ENCODE data around the gene SDK1. TPM values are rescaled to one million over a fixed set of nuclear protein-coding genes. Genes with fewer than 3 reads are reported as not detected.

Gene SDK1
- total RNA-seq, 4 donors from 2014 or later: under 0.01 to 16.2 (median 7.2) TPM

- Histone ChIP-seq H3K9me3 (no peaks in the 10 kb centered on the region), H3K4me3 (no peak overlapping the region), H3K4me1 (no peaks in the 10 kb centered on the region), H3K27ac (no peak overlapping the region), H3K36me3 (no peaks in the 10 kb centered on the region), H3K27me3 (no peaks in the 10 kb centered on the region)
- TF ChIP-seq CTCF (IDR thresholded peaks at IDR 0.05) (no peak), POLR2A (IDR thresholded peaks at IDR 0.05) (no peak)
- intact Hi-C loops (cut with DNase I; ENCODE audit: low total_unique reads): no loop called here
- DNase-seq: no peak
These were observed 907.5 kb downstream of the SDK1 start for GRCh38 chr7:4208586-4208985.

- H3K4me1 ChIP-seq: no peaks in the 10 kb centered on the region
- no peak overlapping the region for H3K4me3 ChIP-seq
- no peak for DNase-seq
- H3K9me3 ChIP-seq: no peaks in the 10 kb centered on the region
- no peak for TF ChIP-seq POLR2A (IDR thresholded peaks at IDR 0.05)
- no peak for TF ChIP-seq CTCF (IDR thresholded peaks at IDR 0.05)
- no peak overlapping the region for H3K27ac ChIP-seq
- H3K27me3 ChIP-seq: no peaks in the 10 kb centered on the region
- H3K36me3 ChIP-seq: no peaks in the 10 kb centered on the region
- intact Hi-C loops (cut with DNase I; ENCODE audit: low total_unique reads): no loop called here
These were observed 908.1 kb downstream of the SDK1 start for GRCh38 chr7:4209126-4209525.

GRCh38 chr7:4209966-4210365 lies 908.9 kb downstream of the SDK1 start:
- no peaks in the 10 kb centered on the region for H3K9me3 ChIP-seq
- no peak overlapping the region for H3K27ac ChIP-seq
- intact Hi-C loops (cut with DNase I; ENCODE audit: low total_unique reads): no loop called here
- no peaks in the 10 kb centered on the region for H3K27me3 ChIP-seq
- no peaks in the 10 kb centered on the region for H3K4me1 ChIP-seq
- no peak for DNase-seq
- no peaks in the 10 kb centered on the region for H3K36me3 ChIP-seq
- no peak overlapping the region for H3K4me3 ChIP-seq
- TF ChIP-seq CTCF (IDR thresholded peaks at IDR 0.05): no peak
- no peak for TF ChIP-seq POLR2A (IDR thresholded peaks at IDR 0.05)

- TF ChIP-seq POLR2A (IDR thresholded peaks at IDR 0.05) (no peak), CTCF (IDR thresholded peaks at IDR 0.05) (no peak)
- intact Hi-C loops (cut with DNase I; ENCODE audit: low total_unique reads): no loop called here
- DNase-seq: no peak
- Histone ChIP-seq H3K27me3 (no peaks in the 10 kb centered on the region), H3K27ac (no peak overlapping the region), H3K4me3 (no peak overlapping the region), H3K36me3 (no peaks in the 10 kb centered on the region), H3K4me1 (no peaks in the 10 kb centered on the region), H3K9me3 (no peaks in the 10 kb centered on the region)
These were observed 909.8 kb downstream of the SDK1 start for GRCh38 chr7:4210821-4211220.

- Histone ChIP-seq H3K4me1 (no peaks in the 10 kb centered on the region), H3K4me3 (no peak overlapping the region), H3K36me3 (no peaks in the 10 kb centered on the region), H3K27me3 (no peaks in the 10 kb centered on the region), H3K9me3 (no peaks in the 10 kb centered on the region), H3K27ac (no peak overlapping the region)
- TF ChIP-seq POLR2A (IDR thresholded peaks at IDR 0.05) (no peak), CTCF (IDR thresholded peaks at IDR 0.05) (no peak)
- intact Hi-C loops (cut with DNase I; ENCODE audit: low total_unique reads): no loop called here
- no peak for DNase-seq
These were observed 910.2 kb downstream of the SDK1 start for GRCh38 chr7:4211261-4211660.

Measured in uterus (tissue), 4 donors.